Measurements from ENCODE around the gene IL31. TPM values are rescaled to one million over a fixed set of nuclear protein-coding genes. Genes with fewer than 3 reads are reported as not detected.

IL31 gene
- total and polyA plus RNA-seq, 2 donors (not counting 3 experiments of a cell fraction or from before 2014, with no cell fraction given), result not detected

DNA sequence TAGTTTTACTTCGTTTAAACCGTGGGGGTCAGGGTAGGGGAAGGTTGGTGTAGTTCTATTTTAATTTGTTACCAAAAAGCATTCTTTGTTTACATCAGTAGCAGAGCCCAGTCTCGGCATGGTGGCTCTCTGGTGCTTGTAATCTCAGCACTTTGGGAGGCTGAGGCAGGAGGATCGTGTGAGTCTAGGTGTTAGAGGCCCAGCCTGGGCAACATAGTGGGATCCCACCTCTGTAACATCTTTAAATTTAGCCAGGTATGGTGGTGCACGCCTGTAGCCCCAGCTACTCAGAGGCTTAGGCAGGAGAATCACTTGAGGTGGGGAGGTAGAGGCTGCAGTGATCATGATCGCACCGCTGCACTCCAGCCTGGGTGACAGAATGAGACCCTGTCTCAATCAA lies 11.1 kb upstream of the IL31 start:
- intact Hi-C loops (cut with micrococcal nuclease), result no loop called here
- CTCF ChIA-PET, result no interaction called here
- FAIRE-seq (no peak), DNase-seq (ENCODE audit: low read depth, low spot score) (no peak)
- dilution Hi-C loops (cut with MboI; ENCODE audit: extremely low pct_ligation_motif_present, low sequenced_read_pairs), result no loop called here
- no peaks in the 10 kb centered on the region for H3K27me3 ChIP-seq (ENCODE audit: control insufficient read depth in 2 of 2, insufficient read depth in 2 of 2, low read length in 2 of 2)
- H2AFZ ChIP-seq (ENCODE audit: low read depth, low read length), result no peak overlapping the region
- H3K79me2 ChIP-seq (ENCODE audit: control insufficient read depth, insufficient read depth, low read length), result no peaks in the 10 kb centered on the region
- no peaks in the 10 kb centered on the region for H3K36me3 ChIP-seq (ENCODE audit: control insufficient read depth in 2 of 2, extremely low read depth in 1 of 2, insufficient read depth in 2 of 2, low read length in 2 of 2)
- no peak for TF ChIP-seq GATA2 (IDR thresholded peaks at IDR 0.05; ENCODE audit: insufficient read depth, insufficient read length, low read depth, low read length)
- TF ChIP-seq, protein P1, sequence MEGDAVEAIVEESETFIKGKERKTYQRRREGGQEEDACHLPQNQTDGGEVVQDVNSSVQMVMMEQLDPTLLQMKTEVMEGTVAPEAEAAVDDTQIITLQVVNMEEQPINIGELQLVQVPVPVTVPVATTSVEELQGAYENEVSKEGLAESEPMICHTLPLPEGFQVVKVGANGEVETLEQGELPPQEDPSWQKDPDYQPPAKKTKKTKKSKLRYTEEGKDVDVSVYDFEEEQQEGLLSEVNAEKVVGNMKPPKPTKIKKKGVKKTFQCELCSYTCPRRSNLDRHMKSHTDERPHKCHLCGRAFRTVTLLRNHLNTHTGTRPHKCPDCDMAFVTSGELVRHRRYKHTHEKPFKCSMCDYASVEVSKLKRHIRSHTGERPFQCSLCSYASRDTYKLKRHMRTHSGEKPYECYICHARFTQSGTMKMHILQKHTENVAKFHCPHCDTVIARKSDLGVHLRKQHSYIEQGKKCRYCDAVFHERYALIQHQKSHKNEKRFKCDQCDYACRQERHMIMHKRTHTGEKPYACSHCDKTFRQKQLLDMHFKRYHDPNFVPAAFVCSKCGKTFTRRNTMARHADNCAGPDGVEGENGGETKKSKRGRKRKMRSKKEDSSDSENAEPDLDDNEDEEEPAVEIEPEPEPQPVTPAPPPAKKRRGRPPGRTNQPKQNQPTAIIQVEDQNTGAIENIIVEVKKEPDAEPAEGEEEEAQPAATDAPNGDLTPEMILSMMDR (IDR thresholded peaks at IDR 0.05; ENCODE audit: extremely low read depth in 1 of 2, insufficient read depth in 1 of 2, low read depth in 1 of 2, low read length in 2 of 2), result no peak
- no peak for TF ChIP-seq JUN (IDR thresholded peaks at IDR 0.05; ENCODE audit: borderline replicate concordance, insufficient read depth, insufficient read length, low read depth)
- no peak for TF ChIP-seq POLR2AphosphoS5 (IDR thresholded peaks at IDR 0.05; ENCODE audit: insufficient read depth, low read depth, low read length)
- TF ChIP-seq, protein P2, sequence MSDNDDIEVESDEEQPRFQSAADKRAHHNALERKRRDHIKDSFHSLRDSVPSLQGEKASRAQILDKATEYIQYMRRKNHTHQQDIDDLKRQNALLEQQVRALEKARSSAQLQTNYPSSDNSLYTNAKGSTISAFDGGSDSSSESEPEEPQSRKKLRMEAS (IDR thresholded peaks at IDR 0.05; ENCODE audit: insufficient read depth, insufficient read length), result no peak
- TF ChIP-seq EZH2 (IDR thresholded peaks at IDR 0.05; ENCODE audit: borderline replicate concordance, low read depth, low read length, severe bottlenecking), result no peak
- TF ChIP-seq FOS (IDR thresholded peaks at IDR 0.05; ENCODE audit: borderline replicate concordance, insufficient read depth, low read length), result no peak
- no peak for TF ChIP-seq POLR2A (IDR thresholded peaks at IDR 0.05; ENCODE audit: low read depth, low read length)
- no peak for TF ChIP-seq MYC (IDR thresholded peaks at IDR 0.05; ENCODE audit: low read depth, low read length)
- no peak overlapping the region for H3K9ac ChIP-seq (replicated peaks; ENCODE audit: extremely low read depth, insufficient read depth, low read length)
- no peak overlapping the region for H3K4me3 ChIP-seq (replicated peaks in 1 of 3; ENCODE audit: insufficient read depth in 1 of 3, low read depth in 1 of 3, low read length in 3 of 3)
- H3K4me2 ChIP-seq (ENCODE audit: insufficient read depth, low read length), result no peak overlapping the region
- H3K27ac ChIP-seq (ENCODE audit: insufficient read depth, low read depth, low read length), result no peak overlapping the region
- BruUV-seq (replicated peaks), result no TSS peak
- H3K4me1 ChIP-seq (ENCODE audit: control insufficient read depth, extremely low read depth, insufficient read depth, low read length), result peaks cover under 1% of the 10 kb centered on the region
- no peaks in the 10 kb centered on the region for H3K9me3 ChIP-seq (replicated peaks; ENCODE audit: control insufficient read depth, insufficient read depth, low read length)
- no peaks in the 10 kb centered on the region for H4K20me1 ChIP-seq (replicated peaks; ENCODE audit: control insufficient read depth, extremely low read depth, insufficient read depth, low read length)
- POLR2A ChIA-PET, result no interaction called here
- no peaks in the 10 kb centered on the region for H3K9me1 ChIP-seq (replicated peaks; ENCODE audit: control insufficient read depth, extremely low read depth, insufficient read depth, low read length)

All from endothelial cell of umbilical vein (primary cell).